Stomach (tissue), 9 donors: ENCODE data around the gene NEDD4. TPM values are rescaled to one million over a fixed set of nuclear protein-coding genes. Genes with fewer than 3 reads are reported as not detected.

ENCODE experiments used
- DNase-seq, 2 donors: peaks; one replicate each; pipeline versions ENCODE4 v3.0.0 to v3.0.0-alpha.2; 2013 to 2019
- H3K27ac ChIP-seq, 5 donors: fragments of 200-600 bp in 4 of 5; sonication (generic) in 4 of 5; one replicate each; pipeline ENCODE4 v1.5.1; 2013 to 2019; ENCODE audit warnings: mild to moderate bottlenecking in 1 of 5, moderate library complexity in 1 of 5
- H3K27me3 ChIP-seq, 3 donors: fragments of 200-600 bp; sonication (generic); one replicate each; pipeline ENCODE4 v1.5.1; 2017 to 2019; ENCODE audit warnings: mixed run types in 1 of 3
- H3K36me3 ChIP-seq, 4 donors: fragments of 200-600 bp; sonication (generic); 1 replicate in 3 of 4; 2 replicates in 1 of 4; pipeline ENCODE4 v1.5.1; 2016 to 2019
- H3K4me1 ChIP-seq, 4 donors: fragments of 200-600 bp; sonication (generic); one replicate each; pipeline ENCODE4 v1.5.1; 2016 to 2019
- H3K4me3 ChIP-seq, 4 donors: fragments of 200-600 bp; sonication (generic) in 3 of 4; one replicate each; pipeline ENCODE4 v1.5.1; 2016 to 2019; ENCODE audit warnings: mild to moderate bottlenecking in 1 of 4
- H3K9me3 ChIP-seq, 4 donors: fragments of 200-600 bp; sonication (generic); one replicate each; pipeline ENCODE4 v1.5.1; 2016 to 2019
- CTCF ChIP-seq, 7 experiments: fragments of 450-650 bp in 4 of 7; fragments of 200-600 bp in 3 of 7; sonication (generic) in 3 of 7; IDR thresholded peaks; one replicate each; pipeline ENCODE4 v1.5.1; 2016 to 2019; ENCODE audit warnings: antibody characterized with exemption in 7 of 7, control low read depth in 2 of 7, mild to moderate bottlenecking in 1 of 7
- EP300 ChIP-seq: sonication (generic); formaldehyde crosslinking; IDR thresholded peaks from one replicate; pipeline ENCODE4 v1.6.1; 2017; ENCODE audit warnings: antibody characterized with exemption
- POLR2A ChIP-seq, 4 donors: fragments of 450-650 bp; IDR thresholded peaks; one replicate each; pipeline ENCODE4 v1.6.1; 2016; ENCODE audit warnings: antibody characterized with exemption in 4 of 4, control low read depth in 2 of 4, mild to moderate bottlenecking in 1 of 4, moderate library complexity in 1 of 4
- POLR2AphosphoS5 ChIP-seq, 3 donors: sonication (generic); formaldehyde crosslinking; IDR thresholded peaks; one replicate each; pipeline ENCODE4 v1.6.1; 2016; ENCODE audit warnings: antibody characterized with exemption in 3 of 3
- WGBS, 5 donors: extraction: QIAGEN DNeasy Blood & Tissue Kit in 3 of 5; methylation state at CpG; one replicate each; pipeline versions ENCODE4 v1.1.5 to v1.1.7; 2013 to 2018; 5-methylcytosine and 5-hydroxymethylcytosine counted together
- intact Hi-C: fragments of 100-400 bp; cut with DNase I; formaldehyde crosslinking; loops from one replicate; pipeline ENCODE4 v1.15.1; 2023; ENCODE audit warnings: low total_unique reads
- polyA plus RNA-seq, 3 donors: library from polyadenylated mRNA; stranded (reverse); fragments of 200-250 nt; gene quantifications; one replicate each; pipeline ENCODE4 v1.2.3, GENCODE V29; 2013
- total RNA-seq, 5 donors: library from RNA; depleted of rRNA; stranded (reverse); fragments of >200 nt; gene quantifications; one replicate each; pipeline versions ENCODE4 v1.1.0 to v1.2.3, GENCODE V29; 2014 to 2016
- donor health status: healthy with polysubstance abuse.
- donor health status: Bipolar disorder and iron deficiency.
- donor health status: healthy.

NEDD4 gene
- total and polyA plus RNA-seq, 8 donors, result 2.9 to 40.8 (median 7.5) TPM

DNA sequence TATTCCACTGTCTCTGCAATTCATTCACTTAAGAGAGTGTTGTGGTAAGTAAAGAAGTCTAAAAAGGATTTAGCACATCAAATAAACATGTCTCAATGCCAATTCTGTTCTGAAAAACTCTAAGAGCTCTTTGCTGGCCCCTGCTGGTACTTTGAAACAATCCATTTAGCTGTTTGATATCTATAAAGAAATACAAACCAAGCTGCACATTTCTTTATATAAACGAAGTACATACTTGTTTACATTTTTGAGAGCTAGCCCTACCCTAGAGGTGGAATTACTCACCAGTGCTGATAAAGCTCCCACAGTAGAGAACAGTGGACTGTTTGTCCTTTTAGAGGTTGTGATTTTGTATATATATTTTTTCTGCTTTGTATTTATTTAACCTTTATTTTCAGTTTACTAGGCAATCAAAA, 75.5 kb downstream of the NEDD4 start:
- Histone ChIP-seq H3K9me3 (no peaks in the 10 kb centered on the region), H3K4me3 (no peak overlapping the region), H3K27me3 (no peaks in the 10 kb centered on the region), H3K4me1 (peaks cover 5 to 27% (median 19%) of the 10 kb centered on the region in 4 donors), H3K36me3 (no peaks in the 10 kb centered on the region), H3K27ac (peak overlapping the region in 3 of 5 donors; percentile 18 to 56 (median 19))
- peak in 1 of 3 donors; percentile 65 for TF ChIP-seq POLR2AphosphoS5 (IDR thresholded peaks at IDR 0.05)
- TF ChIP-seq POLR2A (IDR thresholded peaks at IDR 0.05), result no peak
- TF ChIP-seq EP300, result no peak
- peak in 5 of 7 experiments; percentile 27 to 58 (median 50) for TF ChIP-seq CTCF (IDR thresholded peaks at IDR 0.05)
- WGBS, 5 donors, result 0% methylated on average over 1 of the region's 1 CpG
- peak; percentile 52 to 81 for DNase-seq
- intact Hi-C loops, result no loop called here

DNA sequence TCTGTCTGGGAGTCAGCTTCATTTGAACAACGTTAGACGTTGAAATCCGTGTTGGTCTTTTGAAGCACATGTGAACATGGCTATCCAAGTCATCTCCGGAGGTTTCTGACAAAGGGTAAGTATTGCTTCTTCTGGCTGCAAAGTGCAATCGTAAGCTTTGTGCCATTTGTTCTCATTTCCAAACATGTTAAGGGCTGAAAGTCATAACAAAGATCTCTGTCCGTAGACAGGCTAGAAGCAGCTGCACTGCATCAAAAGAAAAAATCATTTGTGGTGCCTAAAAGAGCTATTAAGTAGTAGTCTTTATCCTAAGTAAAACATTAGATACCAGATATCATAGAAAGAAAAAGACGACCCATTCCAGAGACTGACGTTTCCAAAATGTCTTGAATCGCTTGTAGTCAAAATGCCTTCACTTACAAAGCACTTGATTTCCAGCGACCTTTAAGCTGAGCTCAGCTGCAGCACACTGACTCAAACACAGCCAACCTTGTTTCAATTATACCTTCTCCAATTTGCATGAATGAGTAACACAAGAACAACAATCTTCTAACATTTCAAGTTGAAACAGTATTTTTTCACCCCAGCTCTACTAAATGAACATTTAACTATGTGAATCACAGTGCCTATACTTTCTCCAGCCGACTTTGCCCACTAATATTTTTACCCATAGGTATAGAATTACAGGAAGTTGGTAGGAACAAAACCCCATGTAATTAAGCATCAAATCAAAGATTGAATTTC, 76.6 kb downstream of the NEDD4 start:
- H3K27me3 ChIP-seq, result no peaks in the 10 kb centered on the region
- DNase-seq, result peak in 1 of 2 donors; percentile 12
- H3K9me3 ChIP-seq, result no peaks in the 10 kb centered on the region
- no peaks in the 10 kb centered on the region for H3K36me3 ChIP-seq
- intact Hi-C loops, result no loop called here
- 37 to 49% (median 40%) methylated on average over 11 of the region's 11 CpGs for WGBS, 5 donors
- TF ChIP-seq CTCF (IDR thresholded peaks at IDR 0.05), result no peak
- no peak for TF ChIP-seq EP300
- no peak for TF ChIP-seq POLR2AphosphoS5 (IDR thresholded peaks at IDR 0.05)
- TF ChIP-seq POLR2A (IDR thresholded peaks at IDR 0.05), result no peak
- H3K27ac ChIP-seq, result peak overlapping the region in 2 of 5 donors; percentile 56 to 62
- peak overlapping the region in 3 of 4 donors; percentile 3 to 10 (median 5) for H3K4me3 ChIP-seq
- peaks cover 5 to 27% (median 19%) of the 10 kb centered on the region in 4 donors for H3K4me1 ChIP-seq

- TF ChIP-seq POLR2AphosphoS5 (IDR thresholded peaks at IDR 0.05), result no peak
- no peak for TF ChIP-seq CTCF (IDR thresholded peaks at IDR 0.05)
- TF ChIP-seq EP300, result no peak
- no peak for TF ChIP-seq POLR2A (IDR thresholded peaks at IDR 0.05)
- peak overlapping the region in 1 of 4 donors; percentile 3 for H3K4me3 ChIP-seq
- DNase-seq, result no peak
- H3K27ac ChIP-seq, result peak overlapping the region in 2 of 5 donors; percentile 56 to 62
- H3K36me3 ChIP-seq, result no peaks in the 10 kb centered on the region
- no peaks in the 10 kb centered on the region for H3K9me3 ChIP-seq
- intact Hi-C loops, result no loop called here
- no peaks in the 10 kb centered on the region for H3K27me3 ChIP-seq
- whole genome bisulfite sequencing, 5 donors, result 76 to 87% (median 79%) methylated on average over 6 of the region's 6 CpGs
- peaks cover 5 to 27% (median 19%) of the 10 kb centered on the region in 4 donors for H3K4me1 ChIP-seq
Measured at GRCh38 chr15:55915876-55916567, 77.4 kb downstream of the NEDD4 start.

GRCh38 chr15:55915221-55915620, 78.2 kb downstream of the NEDD4 start:
- Histone ChIP-seq H3K9me3 (no peaks in the 10 kb centered on the region), H3K4me3 (no peak overlapping the region), H3K4me1 (peaks cover 5 to 27% (median 19%) of the 10 kb centered on the region in 4 donors), H3K27me3 (no peaks in the 10 kb centered on the region), H3K36me3 (no peaks in the 10 kb centered on the region), H3K27ac (no peak overlapping the region)
- WGBS, 5 donors, result 80 to 96% (median 92%) methylated on average over 1 of the region's 1 CpG
- intact Hi-C loops, result no loop called here
- no peak for TF ChIP-seq POLR2AphosphoS5 (IDR thresholded peaks at IDR 0.05)
- no peak for TF ChIP-seq EP300
- TF ChIP-seq POLR2A (IDR thresholded peaks at IDR 0.05), result no peak
- TF ChIP-seq CTCF (IDR thresholded peaks at IDR 0.05), result no peak
- no peak for DNase-seq
